ENCODE data around the gene IPO8.
"Not testable (repeated sequence)": the region's sequence is repeated elsewhere in the genome, so short reads cannot be mapped to it uniquely, and the experiment has no call there.

The IPO8 gene

DNA sequence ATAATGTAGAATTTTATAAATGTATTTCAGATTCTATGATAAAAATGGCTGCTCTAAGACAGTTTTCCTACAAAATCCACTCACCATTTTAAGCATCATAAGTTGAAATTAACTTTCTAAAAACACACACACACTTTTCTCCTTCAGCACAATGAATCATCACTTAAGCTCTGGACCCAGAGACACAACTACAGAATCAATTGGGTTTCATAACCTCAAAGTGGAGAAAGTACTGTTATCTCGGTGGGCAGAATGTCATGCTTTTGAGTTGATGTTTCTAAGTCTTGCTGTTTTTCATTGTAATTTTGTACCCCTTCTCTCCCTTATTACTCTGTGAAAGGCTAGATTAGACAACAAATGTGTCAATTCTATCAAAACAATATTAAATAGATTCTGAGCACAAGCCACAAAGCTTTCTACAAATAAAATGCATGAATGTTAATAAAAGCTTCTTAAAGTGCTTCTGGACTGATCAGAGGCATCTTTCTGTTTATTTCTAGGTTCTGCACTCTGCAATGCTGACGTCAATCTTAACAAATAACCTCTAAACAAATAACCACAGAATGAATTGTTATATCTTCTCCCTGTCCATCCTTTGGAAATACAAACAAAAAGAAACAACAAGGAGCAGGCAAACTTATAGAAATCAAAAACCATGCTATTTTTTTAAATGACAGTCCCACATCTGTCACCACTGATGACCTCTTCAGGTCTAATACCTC is 8.2 kb downstream of the IPO8 start:
- no peak for DNase-seq

DNA sequence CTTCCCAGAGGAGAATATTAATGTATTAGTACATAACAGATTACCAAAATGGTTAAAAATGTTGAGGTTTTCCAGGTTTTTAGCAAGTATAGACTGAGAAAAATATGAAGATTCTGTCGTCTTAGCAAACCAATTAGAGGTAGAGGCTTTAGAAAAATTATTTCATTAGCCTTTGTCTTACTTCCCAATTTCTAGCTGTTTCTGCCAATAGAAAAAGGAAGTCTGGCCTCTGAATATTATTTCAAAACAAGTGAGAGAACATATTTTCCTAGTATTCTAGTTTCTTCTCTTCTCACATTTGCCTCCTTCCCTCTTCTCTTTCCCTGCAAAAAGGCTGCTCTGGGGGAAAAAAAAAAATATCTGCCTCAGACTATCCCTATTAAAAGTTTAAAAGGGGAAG is 16.4 kb downstream of the IPO8 start:
- no peak for DNase-seq

- no peak for DNase-seq
Measured at GRCh38 chr12:30678221-30678620, 17.4 kb downstream of the IPO8 start.

- DNase-seq: no peak
Measured at GRCh38 chr12:30661210-30661609, 34.5 kb downstream of the IPO8 start.

GRCh38 chr12:30652034-30652696 is 43.5 kb downstream of the IPO8 start:
- DNase-seq: no peak

GRCh38 chr12:30646821-30647220 is 48.8 kb downstream of the IPO8 start:
- DNase-seq: no peak

DNA sequence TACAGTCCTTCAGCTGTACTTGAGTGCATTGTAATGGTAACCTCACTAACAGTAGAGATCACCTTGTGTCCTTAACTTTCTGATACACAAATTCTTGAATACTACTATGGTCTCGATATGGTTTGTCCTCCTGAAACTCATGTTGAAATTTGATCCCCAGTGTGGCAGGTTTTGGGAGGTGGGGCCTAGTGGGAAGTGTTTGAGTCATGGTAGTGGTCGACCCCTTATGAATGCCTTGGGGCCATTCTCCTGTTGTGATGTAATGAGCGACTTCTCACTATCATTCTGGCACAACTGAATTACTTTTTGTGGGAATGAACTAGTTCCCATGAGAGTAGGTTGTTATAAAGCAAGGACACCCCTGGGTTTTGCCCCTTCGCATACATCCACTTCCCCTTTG is 52.3 kb downstream of the IPO8 start:
- DNase-seq: no peak

DNA sequence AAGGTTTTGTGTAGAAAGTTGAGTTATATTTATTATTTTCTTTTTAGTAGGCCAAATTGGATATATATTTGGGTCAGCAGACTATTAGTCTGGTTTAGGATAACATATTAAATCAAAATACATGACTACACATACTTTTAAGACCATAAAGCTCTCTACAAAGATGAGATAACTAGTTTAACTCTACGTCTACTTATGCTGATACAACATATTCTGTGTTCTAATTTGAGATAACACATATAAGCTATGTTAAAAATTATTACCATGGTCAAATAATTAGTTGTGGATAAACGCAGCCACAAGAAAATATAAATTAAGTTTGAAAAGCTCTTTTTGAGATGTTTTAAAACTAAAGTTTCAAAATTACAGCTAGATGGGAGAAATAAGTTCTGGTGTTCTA is 55.3 kb downstream of the IPO8 start:
- no peak for DNase-seq

DNA sequence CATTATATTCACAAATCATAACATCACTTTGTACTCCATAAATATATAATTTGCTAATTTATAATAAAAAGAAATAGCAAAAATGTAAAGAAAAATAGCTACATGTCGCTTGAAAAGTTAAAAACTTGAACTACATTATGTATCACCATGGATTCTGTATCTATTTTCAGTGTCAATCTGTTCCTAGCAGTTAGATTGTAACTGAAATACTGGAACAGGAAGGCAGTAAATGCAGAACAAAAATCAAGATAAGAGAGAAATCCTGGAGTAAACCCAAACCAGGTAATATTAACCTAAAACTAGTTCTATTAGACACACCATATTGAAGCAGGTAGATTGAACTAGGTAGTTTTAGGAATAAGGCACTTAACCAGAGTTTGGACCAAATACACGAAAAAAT is 60.3 kb downstream of the IPO8 start:
- DNase-seq: no peak

DNA sequence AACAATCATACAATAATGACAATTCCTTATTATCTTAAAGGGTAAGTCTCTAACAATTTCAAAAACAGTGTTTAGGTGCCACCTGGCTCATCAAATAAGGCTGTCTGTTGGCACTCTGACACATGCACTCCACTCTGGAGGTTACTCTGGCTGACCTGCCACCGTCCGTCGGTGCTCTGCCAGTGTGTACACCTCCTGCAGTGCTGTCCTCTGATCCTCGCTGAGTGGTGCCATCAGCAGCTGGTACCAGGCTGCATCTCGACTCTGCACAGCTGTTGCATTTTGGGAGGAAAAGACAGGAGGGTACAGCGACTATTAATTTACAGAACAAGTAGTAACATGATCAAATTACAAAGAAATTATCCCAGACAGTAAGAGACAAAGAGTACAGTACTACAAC is 63.9 kb downstream of the IPO8 start:
- no peak for DNase-seq

- no peak for DNase-seq
Measured at GRCh38 chr12:30630979-30631285, 64.7 kb downstream of the IPO8 start.

- DNase-seq: no peak
Measured at GRCh38 chr12:30630076-30630978, 65.3 kb downstream of the IPO8 start.

DNA sequence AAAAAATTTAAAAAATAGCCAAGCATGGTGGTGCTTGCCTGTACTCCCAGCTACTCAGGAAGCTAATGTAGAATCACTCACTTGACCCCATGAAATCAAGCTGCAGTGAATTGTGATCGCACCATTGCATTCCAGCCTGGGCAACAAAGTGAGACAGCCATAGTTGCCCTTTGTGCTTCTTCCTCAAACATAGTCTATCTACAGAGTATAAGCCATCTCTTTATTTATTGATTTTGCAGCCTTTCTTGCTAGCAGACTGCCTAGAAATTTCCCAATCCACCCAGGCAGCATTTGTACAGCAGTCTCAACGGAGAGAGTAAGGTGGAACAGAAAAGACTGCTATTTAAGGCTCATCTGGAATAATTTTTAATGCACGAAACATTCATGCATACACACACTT is 68.8 kb downstream of the IPO8 start:
- DNase-seq: no peak

DNA sequence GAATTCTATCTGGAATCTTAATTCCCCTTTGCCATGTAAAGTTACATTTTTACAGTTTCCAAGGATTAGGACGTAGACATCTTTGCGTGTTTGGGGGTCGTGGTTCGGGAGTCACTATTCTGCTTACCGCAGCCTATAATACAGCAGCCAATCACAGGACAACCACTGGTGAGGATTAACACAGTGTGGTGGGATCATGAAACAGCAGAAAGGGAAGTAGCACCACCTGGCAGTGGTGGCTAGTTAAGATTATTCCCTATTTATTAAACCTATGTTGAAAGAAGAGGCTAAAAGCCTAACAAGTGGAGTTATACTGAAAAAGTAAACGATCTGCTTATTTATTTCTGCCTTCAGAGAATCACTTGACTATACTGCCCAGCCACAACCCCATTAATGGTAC is 71.7 kb downstream of the IPO8 start:
- DNase-seq: no peak

DNA sequence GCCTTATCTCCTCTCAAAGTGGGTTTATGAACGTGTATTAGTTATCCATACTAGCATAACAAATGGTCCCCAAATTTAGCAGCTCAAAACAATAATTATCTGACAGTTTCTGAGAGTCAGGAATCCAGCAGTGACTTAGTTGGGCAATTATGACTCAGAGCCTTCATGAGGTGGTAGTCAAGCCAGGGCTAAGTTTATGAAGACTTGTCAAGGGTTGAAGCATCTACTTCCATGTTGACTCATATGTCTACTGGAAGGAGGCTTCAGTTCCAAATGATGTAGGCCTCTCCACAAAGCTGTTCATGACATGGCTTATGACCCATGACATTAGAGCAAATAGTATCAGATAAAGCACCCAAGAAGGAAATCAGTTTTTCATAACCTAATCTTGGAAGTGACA is 73.2 kb downstream of the IPO8 start:
- no peak for DNase-seq

- DNase-seq: not testable (repeated sequence)
Measured at GRCh38 chr12:30621663-30622241, 73.9 kb downstream of the IPO8 start.

DNA sequence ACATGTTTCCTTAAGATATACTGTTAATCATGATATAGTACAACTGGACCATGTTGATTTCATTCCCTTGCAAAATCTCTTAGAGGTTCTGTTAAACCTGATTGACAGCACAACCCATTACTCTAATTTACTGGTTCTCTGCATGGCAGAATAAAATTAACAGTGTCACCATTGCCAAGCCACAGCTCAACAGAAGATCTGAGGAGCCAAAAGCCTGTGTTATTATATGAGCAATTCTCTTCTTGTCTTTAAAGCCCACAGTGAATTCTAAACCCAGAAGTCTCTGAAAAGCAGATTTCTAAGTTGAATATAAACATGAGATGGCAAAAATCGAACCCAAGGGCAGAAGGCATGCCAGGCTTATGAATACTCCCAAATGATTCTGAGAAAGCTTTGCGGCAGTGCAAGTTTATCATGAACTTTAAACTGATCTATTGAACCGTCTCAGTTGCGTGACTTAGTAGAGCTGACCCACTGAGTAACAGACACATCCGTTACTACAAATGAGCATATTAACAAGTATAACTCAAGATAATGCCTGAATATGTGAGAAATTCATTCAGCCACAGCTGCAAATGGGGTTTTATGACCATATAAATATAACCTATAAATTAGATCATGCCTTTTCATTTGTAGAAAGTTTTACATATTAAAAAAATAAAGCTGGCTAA is 78.2 kb downstream of the IPO8 start:
- DNase-seq: no peak

DNA sequence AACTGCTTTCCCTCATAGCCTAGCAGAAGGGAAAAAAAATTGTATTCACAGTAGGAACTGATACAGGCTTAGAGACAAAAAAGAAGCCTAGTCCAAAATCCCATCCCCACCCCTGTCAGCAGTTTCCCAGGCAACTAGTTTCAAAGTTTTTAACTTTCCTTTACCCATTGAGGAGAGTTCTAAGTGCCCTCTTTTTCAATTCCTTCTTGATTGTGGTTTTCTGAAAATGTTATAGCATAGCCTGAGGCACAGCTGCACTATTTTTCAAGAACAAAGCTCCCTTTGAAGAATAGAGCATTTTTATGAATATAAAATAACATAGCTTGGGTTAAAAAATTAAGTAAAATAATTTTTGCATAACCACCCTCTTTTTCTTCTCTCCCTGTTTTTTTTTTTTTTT is 81.6 kb downstream of the IPO8 start:
- no peak for DNase-seq

DNA sequence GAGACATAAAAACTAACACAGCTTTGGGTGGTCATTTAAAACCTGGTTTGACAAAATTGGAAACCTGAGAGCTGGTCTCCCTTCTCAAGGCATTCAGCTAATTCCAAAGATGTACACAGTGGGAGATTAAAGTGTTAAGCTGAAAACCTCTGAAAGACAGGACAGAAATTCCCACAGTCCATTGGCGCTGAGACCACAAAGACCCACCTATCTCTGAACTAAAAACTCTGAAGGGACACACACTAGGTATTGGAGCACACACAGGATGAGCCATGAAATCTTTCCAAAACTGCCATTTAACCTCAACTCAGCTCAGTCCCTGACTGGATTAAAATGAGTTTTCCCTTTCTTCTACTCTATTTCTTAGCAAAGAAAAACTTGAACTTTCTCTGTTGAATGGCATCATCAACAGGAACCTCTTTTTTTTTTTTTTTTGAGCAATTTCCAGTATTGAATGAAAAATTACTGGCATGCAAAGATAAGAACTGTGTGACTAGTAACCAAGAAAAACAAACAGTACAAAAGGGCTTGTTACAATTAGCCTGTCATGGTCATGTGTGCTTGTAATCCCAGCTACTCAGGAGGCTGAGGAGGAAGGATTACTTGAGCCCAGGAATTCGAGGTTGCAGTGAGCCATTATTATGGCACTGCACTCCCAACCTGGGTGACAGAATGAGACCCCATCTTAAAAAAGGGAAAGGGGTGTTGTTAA is 82.4 kb downstream of the IPO8 start:
- no peak for DNase-seq

DNA sequence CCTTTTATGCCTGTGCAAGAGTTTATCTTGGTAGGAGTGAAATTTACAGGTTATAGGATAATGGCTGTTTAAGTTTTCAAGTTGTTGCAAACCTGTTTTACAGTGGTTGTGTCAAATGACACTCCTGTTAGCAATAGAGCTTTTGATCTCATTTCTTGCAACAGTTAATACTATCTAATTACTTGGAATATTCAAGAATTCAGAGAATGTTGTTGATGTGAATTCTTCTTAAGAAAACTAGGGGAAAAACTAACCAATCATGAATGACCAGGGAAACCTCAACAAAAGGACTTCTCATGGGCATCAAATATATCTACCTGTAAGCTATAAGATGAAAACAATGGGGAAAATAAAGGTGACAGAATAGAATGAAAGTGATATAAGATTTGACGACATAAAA is 85.0 kb downstream of the IPO8 start:
- no peak for DNase-seq

DNA sequence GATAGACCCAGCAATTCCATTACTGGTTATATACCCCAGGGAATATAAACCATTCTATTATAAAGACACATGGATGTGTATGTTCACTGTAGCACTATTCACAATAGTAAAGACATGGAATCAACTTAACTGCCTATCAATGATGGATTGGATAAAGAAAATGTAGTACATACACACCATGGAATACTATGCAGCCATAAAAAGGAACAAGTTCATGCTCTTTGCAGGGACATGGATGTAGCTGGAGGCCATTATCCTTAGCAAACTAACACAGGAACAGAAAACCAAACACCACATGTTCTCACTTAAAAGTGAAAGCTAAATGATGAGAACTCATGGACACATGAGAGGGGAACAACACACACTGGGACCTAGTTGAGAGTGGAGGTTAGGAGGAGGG is 85.8 kb downstream of the IPO8 start:
- DNase-seq: not testable (repeated sequence)

- DNase-seq: not testable (repeated sequence)
Measured at GRCh38 chr12:30604302-30604701, 91.4 kb downstream of the IPO8 start.

Data from NCI-H2081 treated with DMSO at 0.1 percent for 48 hours (cell line).